GDM1 (cell line): ENCODE measurements around the gene INCA1.

Source experiments
- DNase-seq: peaks from one replicate; lab custom pipeline; 2025; lab: John Stamatoyannopoulos, UW

INCA1 gene

GRCh38 chr17:4948166-4948930, 49.0 kb downstream of the INCA1 start, which contains the start of gene PFN1:
Gene PFN1, minus strand, starts transcription at chr17:4948530. Its CDS starts 136 bp downstream, at chr17:4948394.
- DNase-seq, result peak; percentile 86

GRCh38 chr17:4947411-4948165, 49.7 kb downstream of the INCA1 start:
- peak; percentile 43 for DNase-seq

- peak; percentile 31 for DNase-seq
Observed at GRCh38 chr17:4947010-4947410, 50.3 kb downstream of the INCA1 start.

GRCh38 chr17:4946312-4946976, 50.9 kb downstream of the INCA1 start:
- DNase-seq, result no peak

GRCh38 chr17:4945944-4946280, 51.4 kb downstream of the INCA1 start:
- no peak for DNase-seq

GRCh38 chr17:4945176-4945943, 52.0 kb downstream of the INCA1 start:
- DNase-seq, result peak; percentile 52

- no peak for DNase-seq
Observed at GRCh38 chr17:4944554-4945175, 52.7 kb downstream of the INCA1 start.

GRCh38 chr17:4944163-4944553, 53.2 kb downstream of the INCA1 start:
- peak; percentile 68 for DNase-seq

GRCh38 chr17:4942760-4943508, 54.4 kb downstream of the INCA1 start:
- no peak for DNase-seq

- DNase-seq, result no peak
Observed at GRCh38 chr17:4941319-4941610, 56.1 kb downstream of the INCA1 start.

GRCh38 chr17:4940555-4941318, 56.6 kb downstream of the INCA1 start:
- peak; percentile 14 for DNase-seq

- peak; percentile 99 for DNase-seq
Observed at GRCh38 chr17:4939796-4940554, 57.3 kb downstream of the INCA1 start, which contains the start of the genes RNF167 and SLC25A11. Gene RNF167, plus strand, starts transcription at chr17:4940268. Its CDS starts 642 bp downstream, at chr17:4940910. Gene SLC25A11, minus strand, starts transcription at chr17:4940046. Its CDS starts 136 bp downstream, at chr17:4939910.

GRCh38 chr17:4939546-4939795, 57.9 kb downstream of the INCA1 start:
- no peak for DNase-seq

GRCh38 chr17:4938688-4939545, 58.4 kb downstream of the INCA1 start:
- no peak for DNase-seq
